ENCODE results near the gene UPP2.

Gene UPP2

DNA sequence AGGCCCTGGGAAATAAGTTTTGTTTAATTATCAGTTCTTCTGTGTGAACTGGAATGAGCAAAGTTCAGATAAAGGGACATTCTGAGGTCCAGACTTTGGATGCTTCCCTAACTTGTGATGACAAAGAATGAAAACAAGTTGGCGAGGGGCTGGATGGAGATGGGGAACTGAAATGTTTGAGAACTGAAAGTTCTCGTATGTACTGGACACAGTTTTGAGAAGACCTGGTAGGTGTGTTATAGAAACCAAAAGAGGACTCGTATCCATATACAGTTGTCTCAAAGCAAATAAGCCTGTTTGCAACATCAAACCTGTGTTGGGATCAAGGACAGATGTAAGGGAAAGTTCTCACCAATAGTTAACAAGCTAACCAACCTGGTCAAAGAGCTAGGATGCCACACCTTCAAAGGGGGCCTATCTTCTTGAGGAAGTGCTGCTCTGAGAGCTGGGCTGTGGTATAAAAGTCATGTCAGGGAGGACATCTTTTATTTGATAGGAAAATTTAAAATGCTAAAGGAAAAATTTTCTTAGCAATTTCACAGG is at the start of gene UPP2:
TSS of gene UPP2 (plus strand) at position 493 of the 543 bp plus-strand sequence. CDS start 188 bp downstream, outside the sequence.
- DNase-seq (ENCODE audit: low read depth in 2 of 2), result no peak

GRCh38 chr2:158052761-158053160 is 48.9 kb upstream of the UPP2 start:
- DNase-seq (ENCODE audit: low read depth in 2 of 2), result no peak

- DNase-seq (ENCODE audit: low read depth in 2 of 2), result no peak
These were observed 44.8 kb upstream of the UPP2 start for GRCh38 chr2:158056875-158057274.

DNA sequence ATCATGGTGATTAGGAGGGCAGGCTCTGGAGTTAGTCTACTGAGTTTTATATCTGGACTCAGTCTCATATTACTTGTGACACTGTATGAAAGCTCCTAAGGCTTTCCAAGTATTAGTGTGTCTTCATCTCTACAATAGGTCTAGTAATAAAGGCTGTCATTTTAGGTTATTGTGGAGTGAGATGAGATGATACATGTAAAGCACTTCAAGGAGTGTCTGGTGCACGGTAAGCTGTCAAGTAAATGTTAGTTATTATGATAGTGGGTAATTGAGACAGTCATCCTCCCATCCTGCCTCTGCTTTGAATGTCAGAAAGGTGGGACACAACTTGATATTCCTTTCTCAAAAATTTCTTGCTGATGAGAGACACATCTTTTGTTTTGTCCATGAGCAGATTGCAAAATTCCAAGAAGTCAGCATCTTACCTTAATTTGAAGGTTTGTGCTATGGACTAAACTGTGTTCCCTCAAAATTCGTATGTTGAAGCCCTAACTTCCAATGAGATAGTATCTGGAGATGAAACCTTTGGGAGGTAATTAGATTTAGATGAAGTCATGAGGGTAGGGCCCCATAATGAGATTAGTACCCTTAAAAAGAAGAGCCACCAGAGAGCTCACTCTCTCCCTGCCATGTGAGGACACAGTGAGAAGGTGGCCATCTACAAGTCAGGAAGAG is 41.4 kb upstream of the UPP2 start:
- DNase-seq (ENCODE audit: low read depth in 2 of 2), result no peak

GRCh38 chr2:158060835-158061435 is 40.7 kb upstream of the UPP2 start:
- no peak for DNase-seq (ENCODE audit: low read depth in 2 of 2)

DNA sequence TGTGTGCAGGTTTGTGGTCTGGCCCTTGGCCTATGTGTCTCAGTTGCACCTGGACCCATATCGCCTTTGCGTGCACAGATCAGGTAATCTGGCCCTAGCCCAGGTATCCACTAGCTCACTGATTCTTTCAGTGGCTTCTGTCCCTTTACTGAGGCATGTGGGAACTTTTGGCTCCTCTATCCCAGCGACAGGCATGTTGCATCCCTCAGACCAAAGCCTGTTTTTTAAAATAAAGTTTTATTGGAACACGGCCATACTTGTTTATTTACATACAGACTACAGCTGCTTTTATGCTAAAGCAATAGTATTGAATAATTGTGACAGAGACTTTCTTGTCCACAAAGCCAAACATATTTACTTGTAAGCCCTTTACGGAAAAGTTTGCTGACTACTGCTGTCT is 39.9 kb upstream of the UPP2 start:
- DNase-seq (ENCODE audit: low read depth in 2 of 2), result no peak

- no peak for DNase-seq (ENCODE audit: low read depth in 2 of 2)
These were observed 35.5 kb upstream of the UPP2 start for GRCh38 chr2:158066046-158066713.

DNA sequence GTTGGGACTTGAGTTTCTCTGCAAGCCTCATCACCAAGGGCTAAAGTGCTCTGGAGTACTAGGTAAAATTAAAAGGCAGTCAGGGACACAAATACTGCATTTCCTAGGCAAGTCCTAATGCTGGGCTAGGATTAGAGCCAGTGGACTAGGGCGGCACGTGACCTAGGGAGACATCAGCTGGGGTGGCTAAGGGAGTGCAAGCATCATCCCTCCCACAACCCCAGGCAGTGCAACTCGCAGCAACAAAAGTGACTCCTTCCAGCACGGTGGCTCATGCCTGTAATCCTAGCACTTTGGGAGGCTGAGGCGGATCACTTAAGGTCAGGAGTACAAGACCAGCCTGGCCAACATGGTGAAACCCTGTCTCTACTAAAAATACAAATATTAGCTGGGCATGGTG is 30.7 kb upstream of the UPP2 start:
- DNase-seq (ENCODE audit: low read depth in 2 of 2), result no peak

GRCh38 chr2:158072361-158072760 is 29.3 kb upstream of the UPP2 start:
- no peak for DNase-seq (ENCODE audit: low read depth in 2 of 2)

DNA sequence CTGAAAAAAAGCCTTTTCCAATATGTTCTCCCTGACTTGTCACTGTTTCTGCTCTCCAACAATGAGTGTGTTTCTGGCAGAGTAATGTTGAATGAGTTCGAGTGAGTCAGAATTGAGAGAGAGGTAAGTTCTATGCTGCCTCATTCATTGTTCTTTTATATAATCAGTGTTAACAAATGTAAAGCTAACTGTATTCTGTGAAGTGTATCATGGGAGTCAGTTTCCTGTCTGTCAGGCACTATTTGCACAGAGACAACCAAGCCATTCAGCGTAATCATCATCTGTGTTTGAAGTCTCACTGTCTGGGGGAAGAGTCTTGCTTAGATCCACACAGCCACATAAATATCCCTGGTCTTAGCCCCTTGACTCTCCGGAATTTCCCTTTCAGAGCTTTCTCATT is 22.0 kb upstream of the UPP2 start:
- DNase-seq (ENCODE audit: low read depth in 2 of 2), result no peak

DNA sequence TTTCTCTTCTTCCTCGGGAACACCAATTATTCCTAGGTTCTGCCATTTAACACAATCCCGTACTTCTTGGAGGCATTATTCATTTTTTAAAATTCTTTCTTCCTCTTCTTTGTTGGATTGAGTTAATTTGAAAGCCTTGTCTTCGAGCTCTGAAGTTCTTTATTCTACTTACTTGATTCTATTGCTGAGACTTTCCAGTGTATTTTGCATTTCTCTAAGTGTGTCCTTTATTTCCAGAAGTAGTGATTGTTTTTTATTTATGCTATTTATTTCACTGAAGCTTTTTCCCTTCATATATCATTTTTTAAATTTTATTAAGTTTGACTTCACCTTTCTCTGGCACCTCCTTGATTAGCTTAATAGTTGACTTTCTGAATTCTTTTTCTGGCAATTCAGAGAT is 13.6 kb upstream of the UPP2 start:
- DNase-seq (ENCODE audit: low read depth in 2 of 2), result no peak

- no peak for DNase-seq (ENCODE audit: low read depth in 2 of 2)
These were observed 12.4 kb upstream of the UPP2 start for GRCh38 chr2:158089322-158089721.

GRCh38 chr2:158091647-158092046 is 10.0 kb upstream of the UPP2 start:
- DNase-seq (ENCODE audit: low read depth in 2 of 2), result no peak

GRCh38 chr2:158094487-158095092 is 7.1 kb upstream of the UPP2 start:
- DNase-seq (ENCODE audit: low read depth in 2 of 2), result no peak

DNA sequence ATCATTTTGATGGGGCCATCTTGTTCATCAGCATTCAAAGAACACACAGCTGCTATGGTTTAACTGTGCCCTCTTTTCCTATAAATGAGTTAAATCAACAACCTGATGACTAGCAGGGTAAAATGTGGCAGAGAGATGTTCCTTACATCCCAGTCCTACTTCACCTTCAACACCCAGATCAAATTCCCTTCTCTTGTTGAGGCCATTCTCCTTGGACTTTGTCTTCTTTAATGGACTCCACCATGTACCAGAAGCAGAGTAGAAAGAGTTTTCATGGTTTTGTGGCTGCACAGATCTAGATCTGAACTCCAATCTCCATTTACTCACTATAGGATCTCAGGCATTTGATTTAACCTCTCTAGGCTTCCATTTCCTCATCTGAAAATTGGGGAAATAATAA is 6.4 kb upstream of the UPP2 start:
- no peak for DNase-seq (ENCODE audit: low read depth in 2 of 2)

DNA sequence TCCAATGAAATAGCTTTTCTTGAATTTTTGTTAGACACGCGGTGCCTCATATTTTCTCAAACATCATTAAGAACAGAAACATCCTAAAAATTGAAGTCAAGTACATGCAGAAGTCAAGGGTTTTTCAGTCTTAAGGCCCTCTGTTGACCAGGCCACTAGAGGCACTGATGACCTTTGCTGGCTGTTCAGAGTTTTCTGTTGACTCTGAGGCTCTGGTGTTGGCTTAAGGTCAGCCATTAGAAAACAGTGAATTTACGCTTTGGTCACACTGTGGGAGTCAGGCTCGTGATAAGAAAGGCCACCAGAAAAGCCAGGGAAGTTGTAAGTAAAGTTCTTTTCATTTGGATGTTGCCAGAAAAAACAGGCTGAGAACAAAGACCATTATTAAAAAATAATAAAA is 5.8 kb upstream of the UPP2 start:
- no peak for DNase-seq (ENCODE audit: low read depth in 2 of 2)

- no peak for DNase-seq (ENCODE audit: low read depth in 2 of 2)
These were observed 4.2 kb upstream of the UPP2 start for GRCh38 chr2:158097481-158097880.

GRCh38 chr2:158098178-158098577 is 3.5 kb upstream of the UPP2 start:
- DNase-seq (ENCODE audit: low read depth in 2 of 2), result no peak

DNA sequence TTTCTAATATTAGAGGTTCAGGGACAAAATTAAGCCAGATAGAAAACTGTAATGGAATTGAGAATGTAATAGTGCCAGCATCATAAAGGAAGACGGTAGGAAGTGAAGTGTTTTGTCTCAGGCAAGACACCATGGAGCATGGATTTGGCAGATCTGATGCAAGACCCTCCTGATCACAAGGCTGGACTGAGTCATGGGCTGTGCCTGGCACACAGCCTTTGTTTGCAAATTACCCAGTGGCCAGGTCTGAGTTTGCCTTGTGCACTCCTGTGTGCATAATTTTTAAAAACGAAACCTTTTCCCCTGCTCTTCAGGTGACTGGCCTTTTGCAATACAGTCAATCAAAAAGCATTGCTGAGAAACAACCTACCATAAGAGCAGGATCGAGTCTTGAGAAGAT is 2.0 kb upstream of the UPP2 start:
- no peak for DNase-seq (ENCODE audit: low read depth in 2 of 2)

GRCh38 chr2:158100411-158100810 is 1.3 kb upstream of the UPP2 start:
- DNase-seq (ENCODE audit: low read depth in 2 of 2), result no peak

DNA sequence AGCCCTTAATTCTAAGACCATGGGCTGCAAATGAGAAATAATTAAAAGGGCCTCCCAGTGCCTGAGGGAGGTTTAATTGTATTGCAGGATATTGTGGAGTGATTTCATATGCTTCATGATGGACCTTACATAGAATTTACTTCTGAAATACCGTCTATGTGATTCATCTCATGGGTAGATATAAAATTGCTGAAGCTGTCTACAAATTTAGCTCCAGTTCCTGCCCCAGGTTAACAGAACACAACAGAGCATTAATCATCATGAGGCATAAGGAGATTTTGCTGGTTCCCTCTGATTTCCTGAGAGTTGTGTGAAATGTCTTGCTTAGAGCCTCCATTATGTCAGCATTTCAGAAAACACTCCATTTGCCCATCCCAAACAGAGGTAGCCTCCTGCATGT is 770 bp downstream of the UPP2 start:
- DNase-seq (ENCODE audit: low read depth in 2 of 2), result no peak

DNA sequence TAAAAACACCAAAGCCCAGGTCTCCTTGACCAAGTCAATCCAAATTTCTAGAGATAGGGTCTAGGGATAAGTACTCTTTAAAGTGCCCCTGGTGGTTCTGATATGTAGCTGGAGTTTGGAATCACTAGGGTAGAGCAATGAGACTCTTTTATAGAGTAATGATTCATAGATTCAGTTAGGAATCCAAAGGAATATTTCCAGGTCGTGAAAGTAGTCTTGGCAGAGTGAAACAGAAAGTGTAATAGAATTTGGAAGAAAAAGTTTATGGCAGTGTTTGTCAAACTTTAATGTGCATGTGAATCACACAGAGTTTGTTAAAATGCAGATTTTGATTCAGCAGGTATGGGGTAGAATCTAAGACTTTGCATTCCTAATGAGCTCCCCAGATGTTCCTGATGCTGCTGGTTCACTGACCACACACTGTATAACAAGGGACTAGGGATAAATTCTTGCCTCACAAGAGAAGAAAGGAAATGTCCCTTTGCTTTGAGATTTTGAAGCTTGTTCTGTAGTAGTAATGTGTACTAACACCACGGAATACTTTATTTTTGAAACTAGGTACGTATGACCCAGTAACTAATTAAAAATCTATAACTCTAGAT is 1.8 kb downstream of the UPP2 start:
- DNase-seq (ENCODE audit: low read depth in 2 of 2), result no peak
